HL-60/S4 (cell line): ENCODE results near the gene PLA2G2A.

Source experiments
- in situ Hi-C: fragments of 300-500 bp; cut with MboI; formaldehyde crosslinking; loops from 2 replicates; pipeline ENCODE4 v1.14.3; 2022; ENCODE audit warnings: low sequenced_read_pairs

PLA2G2A gene

DNA sequence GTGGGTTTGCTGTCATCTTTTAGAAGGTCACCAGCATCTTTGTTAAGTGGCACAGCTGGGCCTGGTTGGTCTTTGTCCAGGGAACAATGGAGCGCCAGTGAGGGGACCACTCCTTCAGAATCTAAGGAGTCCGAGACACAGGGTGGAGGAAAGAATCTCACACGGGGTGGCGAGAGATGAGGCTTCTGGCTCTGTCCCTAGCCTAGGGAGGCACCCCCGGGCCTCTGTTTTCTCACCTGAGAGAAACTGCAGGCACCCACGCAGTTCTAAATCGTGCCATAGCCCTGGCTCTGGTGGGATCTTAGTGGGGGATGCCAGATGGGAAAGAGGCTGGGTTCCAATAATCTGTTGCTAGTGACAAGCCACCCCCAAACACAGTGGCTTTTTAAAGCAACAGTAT is 45.1 kb downstream of the PLA2G2A start:
- in situ Hi-C loops, result no loop called here

DNA sequence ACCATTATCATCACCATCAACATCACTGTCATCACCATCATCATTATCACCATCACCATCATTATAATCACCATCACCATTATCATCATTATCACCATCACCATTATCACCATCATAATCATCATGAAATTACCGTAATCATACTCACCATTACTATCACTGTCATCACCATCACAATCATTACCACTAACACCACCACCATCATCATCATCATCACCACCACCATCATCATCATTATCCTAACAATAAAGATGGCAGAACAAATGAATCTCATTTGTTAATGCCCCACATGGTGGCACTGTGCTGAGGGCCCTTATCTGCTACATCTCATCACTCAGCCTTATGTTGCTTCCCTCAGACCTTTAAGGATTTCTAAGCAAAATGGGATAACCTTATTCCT is 46.6 kb downstream of the PLA2G2A start:
- in situ Hi-C loops, result no loop called here

DNA sequence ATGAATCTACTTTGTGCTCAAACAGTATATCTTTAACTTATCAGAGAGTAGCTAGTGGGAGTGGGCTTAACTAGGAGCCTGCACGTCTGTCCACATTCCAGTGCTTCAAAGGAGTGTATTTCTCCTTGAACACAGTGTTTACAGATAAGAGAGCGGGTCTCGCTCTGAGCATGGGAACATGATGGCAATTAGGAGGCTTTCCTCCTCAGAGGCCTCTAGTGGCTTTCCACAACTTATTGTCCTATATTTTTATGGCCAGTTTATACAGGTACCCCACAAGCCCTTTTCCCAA is 52.3 kb downstream of the PLA2G2A start:
- in situ Hi-C loops, result loop anchor here (10.0 kb wide), 1 partner anchor 568 kb away; no protein-coding TSS in a partner anchor

DNA sequence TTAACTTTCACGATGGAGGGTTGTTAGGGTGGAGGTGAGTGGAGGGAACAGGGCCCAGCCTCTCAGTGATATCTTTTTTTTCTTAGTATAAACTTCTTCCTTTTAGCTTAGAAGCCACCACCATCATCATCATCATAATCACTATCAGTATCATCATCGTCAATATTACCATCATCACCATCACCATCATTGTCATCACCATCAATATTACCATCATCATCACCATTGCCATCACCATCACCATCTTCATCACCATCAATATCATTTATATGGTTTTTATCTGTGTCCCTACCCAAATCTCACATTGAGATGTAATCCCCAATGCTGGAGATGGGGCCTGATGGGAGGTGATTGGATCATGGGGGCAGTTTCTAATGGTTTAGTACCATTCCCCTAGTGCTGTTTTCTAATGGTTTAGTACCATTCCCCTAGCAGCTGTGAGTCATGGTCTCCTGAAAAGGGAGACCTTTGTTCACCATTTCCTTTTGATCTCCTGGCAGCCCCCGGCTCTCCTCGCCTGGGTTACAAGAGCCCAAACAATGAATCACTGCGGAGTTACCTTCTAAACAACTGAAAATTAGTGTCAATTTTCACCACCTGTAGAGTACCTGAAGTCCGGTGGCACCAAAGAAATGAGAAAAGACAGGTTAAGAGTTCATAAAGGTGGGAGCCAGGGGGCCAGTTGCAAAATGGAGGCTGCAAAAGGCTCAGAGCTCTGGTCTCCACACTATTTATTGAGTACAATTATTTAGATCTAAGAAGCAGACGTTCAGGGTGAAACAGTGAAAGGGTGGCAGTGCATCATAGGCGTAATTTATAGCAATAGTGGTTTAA is 52.9 kb downstream of the PLA2G2A start:
- in situ Hi-C loops, result loop anchor here (10.0 kb wide), 1 partner anchor 568 kb away; no protein-coding TSS in a partner anchor
